Measurements from ENCODE around the gene PLEKHO1.
"Not testable (repeated sequence)": the region's sequence is repeated elsewhere in the genome, so short reads cannot be mapped to it uniquely, and the experiment has no call there.

Gene PLEKHO1

GRCh38 chr1:150182247-150182646, 32.5 kb downstream of the PLEKHO1 start:
- Histone ChIP-seq H3K9ac (ENCODE audit: low read depth, low read length) (no peak overlapping the region), H3K9me3 (ENCODE audit: control insufficient read depth, insufficient read depth, low read length) (no peaks in the 10 kb centered on the region), H3K4me3 (ENCODE audit: low read depth, low read length) (no peak overlapping the region), H3K27me3 (ENCODE audit: control insufficient read depth, insufficient read depth, low read length) (no peaks in the 10 kb centered on the region), H3K36me3 (ENCODE audit: control insufficient read depth, insufficient read depth, low read length) (no peaks in the 10 kb centered on the region), H3K4me1 (ENCODE audit: control insufficient read depth, insufficient read depth, low read length) (no peaks in the 10 kb centered on the region)

GRCh38 chr1:150183061-150183460, 33.3 kb downstream of the PLEKHO1 start:
- no peaks in the 10 kb centered on the region for H3K36me3 ChIP-seq (ENCODE audit: control insufficient read depth, insufficient read depth, low read length)

GRCh38 chr1:150185481-150185880, 35.8 kb downstream of the PLEKHO1 start:
- no peaks in the 10 kb centered on the region for H3K4me1 ChIP-seq (ENCODE audit: control insufficient read depth, insufficient read depth, low read length)
- H3K9ac ChIP-seq (ENCODE audit: low read depth, low read length): no peak overlapping the region

More at GRCh38 chr1:150183061-150183460, 33.3 kb downstream of the PLEKHO1 start:
- Histone ChIP-seq H3K27me3 (ENCODE audit: control insufficient read depth, insufficient read depth, low read length) (no peaks in the 10 kb centered on the region), H3K4me1 (ENCODE audit: control insufficient read depth, insufficient read depth, low read length) (no peaks in the 10 kb centered on the region), H3K4me3 (ENCODE audit: low read depth, low read length) (no peak overlapping the region), H3K9me3 (ENCODE audit: control insufficient read depth, insufficient read depth, low read length) (no peaks in the 10 kb centered on the region), H3K9ac (ENCODE audit: low read depth, low read length) (no peak overlapping the region)

DNA sequence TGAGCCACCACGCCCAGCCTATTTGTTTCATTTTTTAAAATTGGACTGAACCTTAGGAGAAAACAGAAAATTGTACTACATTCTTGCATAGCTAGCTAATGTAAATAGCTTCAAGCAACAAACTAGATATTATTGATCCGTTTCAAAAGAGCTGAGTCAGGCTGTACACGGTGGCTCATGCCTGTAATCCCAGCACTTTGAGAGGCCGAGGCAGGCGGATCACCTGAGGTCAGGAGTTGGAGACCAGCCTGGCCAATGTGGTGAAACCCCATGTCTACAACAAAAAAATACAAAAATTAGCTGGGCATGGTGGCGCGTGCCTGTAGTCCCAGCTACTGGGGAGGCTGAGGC, 36.7 kb downstream of the PLEKHO1 start:
- not testable (repeated sequence) for H3K9ac ChIP-seq (ENCODE audit: low read depth, low read length)

More at GRCh38 chr1:150185481-150185880, 35.8 kb downstream of the PLEKHO1 start:
- H3K36me3 ChIP-seq (ENCODE audit: control insufficient read depth, insufficient read depth, low read length): no peaks in the 10 kb centered on the region
- H3K9me3 ChIP-seq (ENCODE audit: control insufficient read depth, insufficient read depth, low read length): no peaks in the 10 kb centered on the region
- H3K4me3 ChIP-seq (ENCODE audit: low read depth, low read length): no peak overlapping the region
- H3K27me3 ChIP-seq (ENCODE audit: control insufficient read depth, insufficient read depth, low read length): no peaks in the 10 kb centered on the region

DNA sequence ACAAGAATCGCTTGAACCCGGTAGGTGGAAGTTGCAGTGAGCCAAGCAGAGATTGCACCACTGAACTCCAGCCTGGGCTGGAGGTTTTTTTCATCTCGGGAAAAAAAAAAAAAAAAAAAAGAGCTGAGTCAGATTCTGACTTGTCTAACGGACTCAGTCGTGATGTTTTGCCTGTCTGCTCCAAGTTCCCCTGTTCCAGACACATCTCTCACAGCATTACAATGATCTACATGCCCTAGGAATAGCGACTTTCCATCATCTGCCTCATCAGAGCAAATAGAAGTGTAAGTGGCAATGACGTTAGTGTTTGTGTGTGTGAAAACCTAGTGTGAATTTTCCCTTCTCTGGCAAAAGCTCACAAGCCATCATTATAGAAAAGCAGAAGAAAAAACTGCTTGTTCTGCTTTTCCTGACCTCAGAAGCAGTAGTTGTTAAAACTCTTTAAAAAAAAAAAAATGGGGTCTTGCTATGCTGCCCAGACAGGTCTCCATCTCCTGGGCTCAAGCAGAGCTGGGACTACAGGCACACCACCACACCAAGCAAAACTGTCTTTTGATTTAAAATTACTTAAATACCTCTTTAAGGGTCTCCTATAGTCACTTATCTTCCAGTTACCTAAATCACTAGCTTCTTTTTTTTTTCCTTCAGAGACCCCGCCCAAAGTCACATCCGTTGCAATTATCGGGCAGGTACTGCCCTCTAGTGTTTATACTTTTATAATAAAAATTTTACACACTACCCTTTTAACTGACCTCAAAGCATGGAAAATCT, 37.3 kb downstream of the PLEKHO1 start:
- H3K4me3 ChIP-seq (ENCODE audit: low read depth, low read length): no peak overlapping the region
- H3K4me1 ChIP-seq (ENCODE audit: control insufficient read depth, insufficient read depth, low read length): no peaks in the 10 kb centered on the region
- H3K9me3 ChIP-seq (ENCODE audit: control insufficient read depth, insufficient read depth, low read length): no peaks in the 10 kb centered on the region
- no peaks in the 10 kb centered on the region for H3K36me3 ChIP-seq (ENCODE audit: control insufficient read depth, insufficient read depth, low read length)
- no peak overlapping the region for H3K9ac ChIP-seq (ENCODE audit: low read depth, low read length)
- H3K27me3 ChIP-seq (ENCODE audit: control insufficient read depth, insufficient read depth, low read length): no peaks in the 10 kb centered on the region

More for the DNA sequence above, 36.7 kb downstream of the PLEKHO1 start:
- not testable (repeated sequence) for H3K4me3 ChIP-seq (ENCODE audit: low read depth, low read length); H3K4me1 ChIP-seq (ENCODE audit: control insufficient read depth, insufficient read depth, low read length); H3K27me3 ChIP-seq (ENCODE audit: control insufficient read depth, insufficient read depth, low read length); H3K36me3 ChIP-seq (ENCODE audit: control insufficient read depth, insufficient read depth, low read length); H3K9me3 ChIP-seq (ENCODE audit: control insufficient read depth, insufficient read depth, low read length)

DNA sequence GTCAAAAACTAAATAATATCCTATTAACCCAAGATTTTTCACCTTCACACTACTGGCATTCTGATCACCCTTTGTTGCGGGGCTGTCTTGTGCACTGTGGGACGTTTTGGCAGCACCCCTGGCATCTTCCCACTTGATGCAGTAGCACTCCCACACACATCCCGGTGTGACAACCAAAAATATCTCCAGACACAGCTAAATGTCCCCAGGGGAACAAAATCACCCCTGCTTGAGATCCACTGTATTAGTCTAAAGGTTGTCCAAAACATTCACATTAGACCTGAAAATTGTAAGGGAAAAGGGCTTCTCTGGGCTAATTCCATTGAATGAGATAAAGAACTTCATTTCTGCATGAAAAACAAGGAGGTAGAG, 37.8 kb downstream of the PLEKHO1 start:
- Histone ChIP-seq H3K36me3 (ENCODE audit: control insufficient read depth, insufficient read depth, low read length) (no peaks in the 10 kb centered on the region), H3K4me1 (ENCODE audit: control insufficient read depth, insufficient read depth, low read length) (no peaks in the 10 kb centered on the region), H3K9ac (ENCODE audit: low read depth, low read length) (no peak overlapping the region), H3K4me3 (ENCODE audit: low read depth, low read length) (no peak overlapping the region), H3K9me3 (ENCODE audit: control insufficient read depth, insufficient read depth, low read length) (no peaks in the 10 kb centered on the region), H3K27me3 (ENCODE audit: control insufficient read depth, insufficient read depth, low read length) (no peaks in the 10 kb centered on the region)

GRCh38 chr1:150192012-150192411, 42.3 kb downstream of the PLEKHO1 start:
- H3K4me1 ChIP-seq (ENCODE audit: control insufficient read depth, insufficient read depth, low read length): peaks cover 2% of the 10 kb centered on the region
- no peak overlapping the region for H3K9ac ChIP-seq (ENCODE audit: low read depth, low read length)
- no peaks in the 10 kb centered on the region for H3K9me3 ChIP-seq (ENCODE audit: control insufficient read depth, insufficient read depth, low read length)
- no peaks in the 10 kb centered on the region for H3K36me3 ChIP-seq (ENCODE audit: control insufficient read depth, insufficient read depth, low read length)
- no peak overlapping the region for H3K4me3 ChIP-seq (ENCODE audit: low read depth, low read length)
- no peaks in the 10 kb centered on the region for H3K27me3 ChIP-seq (ENCODE audit: control insufficient read depth, insufficient read depth, low read length)

DNA sequence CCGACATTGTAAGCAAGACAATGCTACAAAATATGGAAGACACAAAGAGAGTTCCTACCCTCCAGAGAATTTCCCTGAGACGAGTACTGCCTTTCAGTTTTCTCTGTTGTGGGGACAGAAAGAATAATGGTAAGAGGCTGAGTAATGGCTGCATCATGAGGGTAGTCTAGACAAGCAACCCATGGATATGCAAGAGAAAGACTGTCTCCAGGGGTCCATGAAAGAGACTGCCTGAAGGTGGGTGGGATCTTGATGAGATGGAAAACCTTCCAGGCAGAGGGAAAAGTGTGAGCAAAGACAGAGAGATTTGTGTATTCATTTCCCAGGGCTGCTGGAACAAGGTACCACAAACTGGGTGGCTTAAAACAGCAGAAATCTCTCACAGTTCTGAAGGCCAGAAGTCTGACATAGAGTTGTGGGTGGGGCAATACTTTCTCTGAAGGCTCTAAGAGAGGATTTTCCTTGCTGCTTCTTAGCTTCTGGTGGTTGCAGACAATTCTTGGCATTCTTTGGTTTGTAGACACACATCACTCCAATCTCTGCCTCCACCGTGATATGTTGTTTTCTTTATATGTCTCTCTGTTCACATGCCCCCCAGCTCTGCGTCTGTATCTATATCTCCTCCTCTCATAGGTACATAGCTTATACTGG, 44.8 kb downstream of the PLEKHO1 start:
- Histone ChIP-seq H3K27me3 (ENCODE audit: control insufficient read depth, insufficient read depth, low read length) (no peaks in the 10 kb centered on the region), H3K4me1 (ENCODE audit: control insufficient read depth, insufficient read depth, low read length) (peaks cover 2% of the 10 kb centered on the region), H3K9me3 (ENCODE audit: control insufficient read depth, insufficient read depth, low read length) (no peaks in the 10 kb centered on the region), H3K4me3 (ENCODE audit: low read depth, low read length) (no peak overlapping the region), H3K9ac (ENCODE audit: low read depth, low read length) (no peak overlapping the region), H3K36me3 (ENCODE audit: control insufficient read depth, insufficient read depth, low read length) (no peaks in the 10 kb centered on the region)

GRCh38 chr1:150196417-150196816, 46.7 kb downstream of the PLEKHO1 start:
- no peaks in the 10 kb centered on the region for H3K36me3 ChIP-seq (ENCODE audit: control insufficient read depth, insufficient read depth, low read length)
- peaks cover 2% of the 10 kb centered on the region for H3K4me1 ChIP-seq (ENCODE audit: control insufficient read depth, insufficient read depth, low read length)
- no peak overlapping the region for H3K4me3 ChIP-seq (ENCODE audit: low read depth, low read length)
- H3K9me3 ChIP-seq (ENCODE audit: control insufficient read depth, insufficient read depth, low read length): no peaks in the 10 kb centered on the region
- no peaks in the 10 kb centered on the region for H3K27me3 ChIP-seq (ENCODE audit: control insufficient read depth, insufficient read depth, low read length)
- no peak overlapping the region for H3K9ac ChIP-seq (ENCODE audit: low read depth, low read length)

- Histone ChIP-seq H3K36me3 (ENCODE audit: control insufficient read depth, insufficient read depth, low read length) (no peaks in the 10 kb centered on the region), H3K4me1 (ENCODE audit: control insufficient read depth, insufficient read depth, low read length) (no peaks in the 10 kb centered on the region), H3K9ac (ENCODE audit: low read depth, low read length) (no peak overlapping the region), H3K9me3 (ENCODE audit: control insufficient read depth, insufficient read depth, low read length) (no peaks in the 10 kb centered on the region), H3K27me3 (ENCODE audit: control insufficient read depth, insufficient read depth, low read length) (no peaks in the 10 kb centered on the region), H3K4me3 (ENCODE audit: low read depth, low read length) (no peak overlapping the region)
Measured at GRCh38 chr1:150207281-150207971, 57.7 kb downstream of the PLEKHO1 start.

DNA sequence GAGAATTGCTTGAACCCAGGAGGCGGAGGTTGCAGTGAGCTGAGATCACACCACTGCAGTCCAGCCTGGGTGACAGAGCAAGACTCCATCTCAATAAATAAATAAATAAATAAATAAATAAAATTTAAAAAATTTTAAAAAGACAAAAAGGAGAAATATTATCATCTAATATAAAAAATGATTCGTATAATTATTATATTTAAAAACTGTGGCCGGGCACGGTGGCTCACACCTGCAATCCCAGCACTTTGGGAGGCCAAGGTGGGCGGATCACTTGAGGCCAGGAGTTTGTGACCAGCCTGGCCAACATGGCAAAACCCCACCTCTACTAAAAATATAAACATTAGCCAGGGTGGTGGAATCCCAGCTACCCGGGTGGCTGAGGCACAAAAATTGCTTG, 58.7 kb downstream of the PLEKHO1 start:
- H3K9me3 ChIP-seq (ENCODE audit: control insufficient read depth, insufficient read depth, low read length); H3K4me3 ChIP-seq (ENCODE audit: low read depth, low read length); H3K27me3 ChIP-seq (ENCODE audit: control insufficient read depth, insufficient read depth, low read length); H3K36me3 ChIP-seq (ENCODE audit: control insufficient read depth, insufficient read depth, low read length); H3K4me1 ChIP-seq (ENCODE audit: control insufficient read depth, insufficient read depth, low read length); H3K9ac ChIP-seq (ENCODE audit: low read depth, low read length): not testable (repeated sequence)
